Epithelial cell of proximal tubule (primary cell): ENCODE results near the gene ZNF544. TPM values are rescaled to one million over a fixed set of nuclear protein-coding genes. Genes with fewer than 3 reads are reported as not detected.
"Not testable (repeated sequence)": the region's sequence is repeated elsewhere in the genome, so short reads cannot be mapped to it uniquely, and the experiment has no call there.

Experiments
- DNase-seq: peaks from one replicate; pipeline ENCODE4 v3.0.0-alpha.2; 2011; ENCODE audit warnings: low read depth
- H3K4me3 ChIP-seq: 2 replicates; pipeline ENCODE4 v1.5.1; 2011; ENCODE audit warnings: low read depth, mild to moderate bottlenecking, low read length
- total RNA-seq: library from RNA; depleted of rRNA; stranded (reverse); fragments of >200 nt; gene quantifications from 2 replicates; pipeline ENCODE4 v1.2.3, GENCODE V29; 2015
- TF ChIP-seq, protein P1 (sequence below): conservative IDR thresholded peaks from 2 replicates; pipeline ENCODE4 v1.5.1; 2012; ENCODE audit warnings: low read depth, mild to moderate bottlenecking, low read length

The ZNF544 gene
- total RNA-seq, 1 donor from 2014 or later, result 58.9 TPM

- DNase-seq, result no peak
- TF ChIP-seq, protein P1, sequence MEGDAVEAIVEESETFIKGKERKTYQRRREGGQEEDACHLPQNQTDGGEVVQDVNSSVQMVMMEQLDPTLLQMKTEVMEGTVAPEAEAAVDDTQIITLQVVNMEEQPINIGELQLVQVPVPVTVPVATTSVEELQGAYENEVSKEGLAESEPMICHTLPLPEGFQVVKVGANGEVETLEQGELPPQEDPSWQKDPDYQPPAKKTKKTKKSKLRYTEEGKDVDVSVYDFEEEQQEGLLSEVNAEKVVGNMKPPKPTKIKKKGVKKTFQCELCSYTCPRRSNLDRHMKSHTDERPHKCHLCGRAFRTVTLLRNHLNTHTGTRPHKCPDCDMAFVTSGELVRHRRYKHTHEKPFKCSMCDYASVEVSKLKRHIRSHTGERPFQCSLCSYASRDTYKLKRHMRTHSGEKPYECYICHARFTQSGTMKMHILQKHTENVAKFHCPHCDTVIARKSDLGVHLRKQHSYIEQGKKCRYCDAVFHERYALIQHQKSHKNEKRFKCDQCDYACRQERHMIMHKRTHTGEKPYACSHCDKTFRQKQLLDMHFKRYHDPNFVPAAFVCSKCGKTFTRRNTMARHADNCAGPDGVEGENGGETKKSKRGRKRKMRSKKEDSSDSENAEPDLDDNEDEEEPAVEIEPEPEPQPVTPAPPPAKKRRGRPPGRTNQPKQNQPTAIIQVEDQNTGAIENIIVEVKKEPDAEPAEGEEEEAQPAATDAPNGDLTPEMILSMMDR, result no peak
- no peak overlapping the region for H3K4me3 ChIP-seq
Measured at GRCh38 chr19:58248886-58249285, 20.2 kb downstream of the ZNF544 start.

DNA sequence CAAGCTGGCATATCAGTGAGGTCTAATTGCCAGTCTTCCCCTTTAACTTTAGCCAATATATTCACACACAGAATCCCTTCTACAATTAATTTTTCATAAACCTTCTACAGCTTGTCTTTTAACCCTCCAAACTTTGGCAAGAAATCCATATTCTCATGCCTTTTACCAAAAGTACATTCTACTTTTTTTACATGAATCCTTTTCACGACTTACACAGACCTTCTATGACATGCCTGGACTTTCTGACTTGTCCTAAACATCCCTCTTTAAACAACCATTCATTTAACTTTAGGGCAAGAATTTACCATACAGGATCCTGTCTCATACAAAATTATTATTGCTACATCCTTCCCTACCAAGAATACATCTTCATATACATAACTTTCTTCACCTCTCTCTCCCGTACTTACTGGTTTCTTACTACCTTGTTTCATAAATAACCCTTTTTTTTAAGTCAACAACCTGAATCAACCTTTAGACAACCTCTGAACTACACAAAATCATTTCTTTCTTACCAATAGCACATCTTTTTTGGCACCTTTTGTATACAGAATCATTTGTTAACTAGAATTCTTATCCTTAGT, 23.5 kb downstream of the ZNF544 start:
- no peak overlapping the region for H3K4me3 ChIP-seq
- DNase-seq, result no peak
- TF ChIP-seq, protein P1, result no peak

GRCh38 chr19:58258259-58258658, 29.5 kb downstream of the ZNF544 start:
- not testable (repeated sequence) for DNase-seq, H3K4me3 ChIP-seq

- TF ChIP-seq, protein P1, result no peak
- DNase-seq, result no peak
- H3K4me3 ChIP-seq, result no peak overlapping the region
Measured at GRCh38 chr19:58261600-58261967, 32.9 kb downstream of the ZNF544 start.

- TF ChIP-seq, protein P1, result no peak
- no peak overlapping the region for H3K4me3 ChIP-seq
- DNase-seq, result no peak
Measured at GRCh38 chr19:58261968-58262921, 33.5 kb downstream of the ZNF544 start.

DNA sequence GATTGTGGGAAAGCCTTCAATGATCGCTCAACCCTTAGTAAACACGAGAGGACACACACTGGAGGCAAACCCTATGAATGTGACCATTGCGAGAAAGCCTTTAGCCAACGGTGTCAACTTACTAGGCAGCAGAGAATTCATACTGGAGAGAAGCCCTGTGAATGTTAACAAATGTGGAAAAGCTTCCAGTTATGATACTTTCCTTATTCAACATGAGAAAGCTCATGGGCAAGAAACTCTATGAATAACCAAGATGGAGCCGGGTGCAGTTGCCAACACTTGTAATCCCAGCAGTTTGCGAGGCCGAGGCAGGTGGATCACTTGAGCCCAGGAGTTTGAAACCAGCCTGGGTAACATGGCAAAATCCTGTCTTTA, 34.2 kb downstream of the ZNF544 start:
- DNase-seq, result no peak
- TF ChIP-seq, protein P1, result no peak
- no peak overlapping the region for H3K4me3 ChIP-seq

GRCh38 chr19:58265100-58265499, 36.4 kb downstream of the ZNF544 start:
- DNase-seq, result no peak
- H3K4me3 ChIP-seq, result no peak overlapping the region
- TF ChIP-seq, protein P1, result no peak
